Transverse colon (tissue), 4 donors: Measurements from ENCODE around the gene MTHFD1L. TPM values are rescaled to one million over a fixed set of nuclear protein-coding genes. Genes with fewer than 3 reads are reported as not detected.
"Not testable (repeated sequence)": the region's sequence is repeated elsewhere in the genome, so short reads cannot be mapped to it uniquely, and the experiment has no call there.

Experiments used
- DNase-seq: peaks from one replicate; pipeline ENCODE4 v3.0.0-alpha.2; 2019
- H3K27ac ChIP-seq, 4 donors: fragments of 200-600 bp; sonication (generic); 2 replicates each; pipeline ENCODE4 v1.5.1; 2016 to 2018; ENCODE audit warnings: inconsistent platforms in 4 of 4
- H3K27me3 ChIP-seq: fragments of 200-600 bp; sonication (generic); 2 replicates; pipeline ENCODE4 v1.5.1; 2017; ENCODE audit warnings: inconsistent platforms
- H3K36me3 ChIP-seq, 4 donors: fragments of 200-600 bp; sonication (generic); 2 replicates each; pipeline ENCODE4 v1.5.1; 2017 to 2019; ENCODE audit warnings: inconsistent platforms in 4 of 4
- H3K4me1 ChIP-seq, 4 donors: fragments of 200-600 bp; sonication (generic); 2 replicates each; pipeline ENCODE4 v1.5.1; 2017 to 2020; ENCODE audit warnings: inconsistent platforms in 4 of 4
- H3K4me3 ChIP-seq, 4 donors: fragments of 200-600 bp; sonication (generic); 1 replicate in 1 of 4; 2 replicates in 3 of 4; pipeline versions ENCODE4 v1.5.1 to v1.6.1; 2017 to 2019; ENCODE audit warnings: inconsistent platforms in 4 of 4
- H3K9me3 ChIP-seq, 2 donors: fragments of 200-600 bp; sonication (generic); 2 replicates each; pipeline ENCODE4 v1.5.1; 2017 to 2019; ENCODE audit warnings: inconsistent platforms in 2 of 2
- EP300 ChIP-seq: sonication (generic); formaldehyde crosslinking; IDR thresholded peaks from one replicate; pipeline ENCODE4 v1.6.1; 2017; ENCODE audit warnings: antibody characterized with exemption, low read depth
- POLR2A ChIP-seq: fragments of 450-650 bp; IDR thresholded peaks from one replicate; pipeline ENCODE4 v1.6.1; 2016; ENCODE audit warnings: antibody characterized with exemption, mild to moderate bottlenecking, moderate library complexity
- POLR2AphosphoS5 ChIP-seq, 3 donors: sonication (generic); formaldehyde crosslinking; IDR thresholded peaks; one replicate each; pipeline ENCODE4 v1.6.1; 2016; ENCODE audit warnings: antibody characterized with exemption in 3 of 3
- WGBS, 2 donors: methylation state at CpG; one replicate each; pipeline ENCODE4 v1.1.5; 2018; ENCODE audit warnings: low coverage in 1 of 2; 5-methylcytosine and 5-hydroxymethylcytosine counted together
- in situ Hi-C, 4 donors: fragments of 200-750 bp; cut with MboI; loops; one replicate each; pipeline versions ENCODE4 v1.15.0 to v1.15.1; 2017; ENCODE audit warnings: low sequenced_read_pairs in 3 of 4, low pct_ligation_motif_present in 1 of 4, low pct_unique_long_range_greater_than_20kb in 1 of 4
- intact Hi-C: fragments of 100-400 bp; cut with DNase I; formaldehyde crosslinking; loops from one replicate; pipeline ENCODE4 v1.15.1; 2023; ENCODE audit warnings: low total_unique reads
- total RNA-seq, 4 donors: library from RNA; depleted of rRNA; stranded (reverse); fragments of >200 nt; gene quantifications; one replicate each; pipeline ENCODE4 v1.1.0, GENCODE V29; 2016
- TF ChIP-seq, protein P1 (sequence below), 5 experiments: fragments of 200-600 bp in 3 of 5; fragments of 450-650 bp in 2 of 5; sonication (generic) in 3 of 5; IDR thresholded peaks; 1 replicate in 2 of 5; 2 replicates in 3 of 5; pipeline ENCODE4 v1.5.1; 2016 to 2017; ENCODE audit warnings: antibody characterized with exemption in 5 of 5, inconsistent platforms in 3 of 5, mild to moderate bottlenecking in 2 of 5, moderate library complexity in 1 of 5

MTHFD1L gene
- total RNA-seq, 4 donors from 2014 or later: 0.82 to 10.1 (median 5.4) TPM

DNA sequence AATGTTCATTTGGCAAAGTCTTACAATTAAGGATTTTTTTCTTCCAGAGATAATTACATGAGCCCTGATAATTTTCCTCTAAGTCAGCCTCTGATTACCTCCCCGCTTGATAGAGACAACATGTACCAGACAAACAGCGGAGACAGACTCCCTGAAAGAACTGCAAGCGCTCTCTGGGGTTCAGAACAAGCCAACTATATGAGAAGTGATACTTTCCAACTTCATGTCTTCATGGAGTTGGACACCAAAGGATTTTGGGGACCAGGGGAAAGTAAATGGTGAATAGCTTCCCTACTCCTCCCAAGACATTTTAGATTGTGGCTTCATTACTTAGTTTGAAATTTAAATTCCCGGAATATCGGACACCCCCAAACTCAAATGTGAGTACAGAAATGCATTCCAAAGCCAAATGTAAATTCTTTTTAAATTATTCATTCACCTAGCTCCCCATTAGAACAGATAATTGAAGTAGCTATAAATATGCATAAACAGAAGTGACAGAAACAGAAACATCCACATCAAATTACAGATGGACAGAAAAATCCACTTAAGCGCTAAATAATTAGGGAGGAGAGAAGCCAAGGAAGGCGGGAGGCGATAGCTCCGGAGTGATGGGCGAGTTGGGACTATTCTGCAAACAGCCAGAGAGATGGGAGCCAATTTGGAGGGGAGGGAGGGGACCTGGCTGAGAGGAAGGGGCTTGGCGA, 244.5 kb downstream of the MTHFD1L start:
- H3K9me3 ChIP-seq: no peaks in the 10 kb centered on the region
- no peaks in the 10 kb centered on the region for H3K27me3 ChIP-seq
- in situ Hi-C loops: no loop called here
- no peaks in the 10 kb centered on the region for H3K4me1 ChIP-seq
- intact Hi-C loops: no loop called here
- no peak for DNase-seq
- H3K4me3 ChIP-seq: no peak overlapping the region
- WGBS, 2 donors: 79 to 89% methylated on average over 10 to 11 of the region's 11 CpGs
- H3K27ac ChIP-seq: no peak overlapping the region
- no peaks in the 10 kb centered on the region for H3K36me3 ChIP-seq
- TF ChIP-seq POLR2AphosphoS5 (IDR thresholded peaks at IDR 0.05) (no peak), EP300 (no peak), POLR2A (no peak)
- TF ChIP-seq, protein P1, sequence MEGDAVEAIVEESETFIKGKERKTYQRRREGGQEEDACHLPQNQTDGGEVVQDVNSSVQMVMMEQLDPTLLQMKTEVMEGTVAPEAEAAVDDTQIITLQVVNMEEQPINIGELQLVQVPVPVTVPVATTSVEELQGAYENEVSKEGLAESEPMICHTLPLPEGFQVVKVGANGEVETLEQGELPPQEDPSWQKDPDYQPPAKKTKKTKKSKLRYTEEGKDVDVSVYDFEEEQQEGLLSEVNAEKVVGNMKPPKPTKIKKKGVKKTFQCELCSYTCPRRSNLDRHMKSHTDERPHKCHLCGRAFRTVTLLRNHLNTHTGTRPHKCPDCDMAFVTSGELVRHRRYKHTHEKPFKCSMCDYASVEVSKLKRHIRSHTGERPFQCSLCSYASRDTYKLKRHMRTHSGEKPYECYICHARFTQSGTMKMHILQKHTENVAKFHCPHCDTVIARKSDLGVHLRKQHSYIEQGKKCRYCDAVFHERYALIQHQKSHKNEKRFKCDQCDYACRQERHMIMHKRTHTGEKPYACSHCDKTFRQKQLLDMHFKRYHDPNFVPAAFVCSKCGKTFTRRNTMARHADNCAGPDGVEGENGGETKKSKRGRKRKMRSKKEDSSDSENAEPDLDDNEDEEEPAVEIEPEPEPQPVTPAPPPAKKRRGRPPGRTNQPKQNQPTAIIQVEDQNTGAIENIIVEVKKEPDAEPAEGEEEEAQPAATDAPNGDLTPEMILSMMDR (IDR thresholded peaks at IDR 0.05): no peak

DNA sequence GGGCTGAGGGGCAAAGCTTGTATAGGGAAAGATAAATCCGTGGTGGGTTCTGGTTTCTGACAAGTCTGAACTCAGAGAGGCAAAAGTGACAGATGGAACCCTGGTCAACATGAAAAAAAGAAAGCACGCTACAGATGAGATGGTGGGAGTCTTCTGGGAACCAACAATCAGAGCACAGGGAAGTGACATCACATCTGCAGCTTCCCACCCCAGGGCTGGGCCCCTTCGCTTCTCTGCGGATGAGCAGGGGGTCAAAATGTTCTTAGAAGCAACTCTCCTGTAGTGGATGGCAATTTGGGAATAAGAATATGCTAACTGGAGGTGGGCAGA, 245.0 kb downstream of the MTHFD1L start:
- intact Hi-C loops: no loop called here
- no peaks in the 10 kb centered on the region for H3K4me1 ChIP-seq
- no peaks in the 10 kb centered on the region for H3K36me3 ChIP-seq
- WGBS, 2 donors: 80 to 92% methylated on average over 2 to 4 of the region's 4 CpGs
- H3K4me3 ChIP-seq: no peak overlapping the region
- H3K9me3 ChIP-seq: no peaks in the 10 kb centered on the region
- in situ Hi-C loops: no loop called here
- DNase-seq: no peak
- TF ChIP-seq POLR2A (no peak), POLR2AphosphoS5 (IDR thresholded peaks at IDR 0.05) (no peak), EP300 (no peak)
- TF ChIP-seq, protein P1 (IDR thresholded peaks at IDR 0.05): no peak
- H3K27me3 ChIP-seq: no peaks in the 10 kb centered on the region
- H3K27ac ChIP-seq: no peak overlapping the region

DNA sequence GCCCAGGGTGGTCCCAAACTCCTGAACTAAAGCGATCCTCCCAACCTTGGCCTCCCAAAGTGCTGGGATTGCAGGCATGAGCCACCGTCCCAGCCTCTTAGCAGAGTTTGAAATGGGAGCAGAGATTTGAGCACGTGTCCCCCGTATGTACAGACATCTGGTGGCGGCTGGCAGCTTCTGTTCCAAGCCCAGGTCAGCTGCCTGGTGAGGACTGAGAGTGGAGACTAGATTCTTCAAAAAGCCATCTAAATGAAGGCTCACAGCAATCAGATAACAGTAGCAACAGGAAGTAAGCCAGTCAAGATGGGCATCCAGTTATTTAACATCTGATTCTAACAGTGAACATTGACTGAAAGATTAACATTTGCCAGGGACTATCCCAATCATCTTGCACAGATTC, 246.2 kb downstream of the MTHFD1L start:
- Histone ChIP-seq H3K27me3 (no peaks in the 10 kb centered on the region), H3K36me3 (no peaks in the 10 kb centered on the region), H3K27ac (no peak overlapping the region), H3K9me3 (no peaks in the 10 kb centered on the region), H3K4me3 (no peak overlapping the region), H3K4me1 (no peaks in the 10 kb centered on the region)
- no peak for DNase-seq
- no peak for TF ChIP-seq EP300
- in situ Hi-C loops: no loop called here
- intact Hi-C loops: no loop called here
- WGBS, 2 donors: 80% methylated on average over 5 of the region's 5 CpGs; no CpG with 5 or more reads in 1 of the 2 donors

DNA sequence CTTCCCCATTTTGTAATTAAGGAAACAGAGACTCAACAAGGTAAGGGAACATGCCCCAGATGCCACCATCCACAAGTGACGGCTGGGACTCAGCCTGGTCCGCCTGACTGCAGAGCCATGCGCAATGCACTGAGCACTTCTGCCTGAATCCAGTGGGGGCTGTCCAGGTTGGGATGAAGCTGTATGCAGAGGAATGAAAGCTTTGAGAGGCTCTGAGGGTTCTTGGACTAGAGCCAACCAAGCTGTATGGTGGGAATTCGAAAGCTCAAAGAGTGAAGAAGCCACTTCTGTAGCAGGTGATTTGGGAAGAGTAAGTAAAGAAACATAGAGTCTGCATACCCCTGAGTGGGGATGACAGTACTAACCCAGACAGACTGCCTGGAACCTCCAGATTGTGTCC, 246.6 kb downstream of the MTHFD1L start:
- DNase-seq: no peak
- Histone ChIP-seq H3K4me1 (no peaks in the 10 kb centered on the region), H3K36me3 (no peaks in the 10 kb centered on the region), H3K4me3 (no peak overlapping the region), H3K27me3 (no peaks in the 10 kb centered on the region), H3K9me3 (no peaks in the 10 kb centered on the region), H3K27ac (no peak overlapping the region)
- WGBS, 2 donors: 90 to 92% methylated on average over 4 of the region's 4 CpGs
- in situ Hi-C loops: no loop called here
- TF ChIP-seq, protein P1 (IDR thresholded peaks at IDR 0.05): no peak
- intact Hi-C loops: no loop called here

DNA sequence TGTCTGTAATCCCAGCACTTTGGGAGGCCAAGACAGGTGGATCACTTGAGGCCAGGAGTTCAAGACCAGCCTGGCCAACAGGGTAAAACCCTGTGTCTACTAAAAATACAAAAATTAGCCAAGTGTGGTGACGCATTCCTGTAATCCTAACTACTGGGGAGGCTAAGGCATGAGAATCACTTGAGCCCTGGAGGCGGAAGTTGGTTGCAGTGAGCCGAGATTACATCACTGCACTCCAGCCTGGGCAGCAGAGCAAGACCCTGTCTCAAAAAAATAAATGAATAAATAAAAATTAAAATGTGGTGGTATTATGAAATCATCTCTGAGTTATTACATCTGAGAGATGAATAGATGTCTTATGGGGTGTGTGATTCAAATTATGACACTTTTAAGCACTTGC, 247.4 kb downstream of the MTHFD1L start:
- intact Hi-C loops, H3K4me3 ChIP-seq, in situ Hi-C loops, H3K27me3 ChIP-seq, H3K4me1 ChIP-seq, H3K36me3 ChIP-seq, H3K27ac ChIP-seq, DNase-seq, H3K9me3 ChIP-seq: not testable (repeated sequence)
- 83 to 93% methylated on average over 2 to 3 of the region's 3 CpGs for WGBS, 2 donors
